ENCODE data around the gene ATP2A3. TPM values are rescaled to one million over a fixed set of nuclear protein-coding genes. Genes with fewer than 3 reads are reported as not detected.

The ATP2A3 gene
- total RNA-seq, 1 donor from 2014 or later, result 1.7 TPM

DNA sequence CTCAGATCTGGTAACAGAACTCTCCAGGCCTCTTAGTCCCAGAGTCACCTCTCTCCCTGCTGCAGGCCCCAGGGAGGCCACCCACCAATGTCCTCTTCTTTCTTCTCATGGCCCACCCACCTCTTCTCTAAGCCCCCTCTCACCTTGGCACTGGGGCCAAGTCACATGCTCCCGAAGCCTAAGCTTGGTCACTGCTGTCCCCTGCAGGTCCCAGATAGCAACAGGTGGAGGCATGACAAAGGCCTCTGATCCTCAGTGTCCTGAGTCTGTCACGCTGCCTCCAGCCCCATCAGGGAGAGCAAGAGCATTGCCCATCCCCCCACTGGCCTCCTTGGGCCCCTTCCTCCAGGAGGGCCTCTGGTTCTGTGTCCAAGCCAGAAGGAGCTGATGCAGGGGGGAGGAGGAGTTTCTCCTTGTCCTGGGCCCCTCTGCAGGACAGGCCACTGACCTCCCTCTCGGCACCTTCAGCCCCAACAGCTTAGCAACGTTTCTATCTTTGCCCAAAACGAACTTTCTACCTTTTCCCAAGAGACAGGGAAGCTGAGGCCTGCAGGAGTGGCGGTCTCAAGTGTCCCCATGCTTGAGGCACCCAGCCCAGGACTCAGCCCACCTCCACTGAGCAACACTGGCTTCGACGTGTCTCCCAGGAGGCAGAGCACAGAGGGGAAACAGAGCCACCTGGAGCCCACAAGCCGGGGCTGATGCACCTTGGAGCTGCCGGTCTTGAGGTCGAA is 56.6 kb downstream of the ATP2A3 start:
- no peak for DNase-seq (ENCODE audit: low spot score)
- peak; percentile 54 for TF ChIP-seq CTCF (IDR thresholded peaks at IDR 0.05)
- no peak overlapping the region for H3K4me3 Mint-ChIP-seq (ENCODE audit: unreplicated experiment)
- no peaks in the 10 kb centered on the region for H3K4me1 Mint-ChIP-seq (ENCODE audit: low read depth)
- no peaks in the 10 kb centered on the region for H3K27me3 Mint-ChIP-seq (ENCODE audit: low read depth)
- no peak overlapping the region for H3K27ac Mint-ChIP-seq (ENCODE audit: unreplicated experiment)
- no peaks in the 10 kb centered on the region for H3K9me3 Mint-ChIP-seq (ENCODE audit: low read depth)
- no peaks in the 10 kb centered on the region for H3K36me3 Mint-ChIP-seq (ENCODE audit: low read depth)

- Mint-ChIP-seq H3K36me3 (ENCODE audit: low read depth) (no peaks in the 10 kb centered on the region), H3K4me1 (ENCODE audit: low read depth) (no peaks in the 10 kb centered on the region), H3K4me3 (ENCODE audit: unreplicated experiment) (no peak overlapping the region), H3K27me3 (ENCODE audit: low read depth) (no peaks in the 10 kb centered on the region), H3K9me3 (ENCODE audit: low read depth) (no peaks in the 10 kb centered on the region), H3K27ac (ENCODE audit: unreplicated experiment) (no peak overlapping the region)
- DNase-seq (ENCODE audit: low spot score), result no peak
- no peak for TF ChIP-seq CTCF (IDR thresholded peaks at IDR 0.05)
Measured at GRCh38 chr17:3906881-3907280, 57.4 kb downstream of the ATP2A3 start.

DNA sequence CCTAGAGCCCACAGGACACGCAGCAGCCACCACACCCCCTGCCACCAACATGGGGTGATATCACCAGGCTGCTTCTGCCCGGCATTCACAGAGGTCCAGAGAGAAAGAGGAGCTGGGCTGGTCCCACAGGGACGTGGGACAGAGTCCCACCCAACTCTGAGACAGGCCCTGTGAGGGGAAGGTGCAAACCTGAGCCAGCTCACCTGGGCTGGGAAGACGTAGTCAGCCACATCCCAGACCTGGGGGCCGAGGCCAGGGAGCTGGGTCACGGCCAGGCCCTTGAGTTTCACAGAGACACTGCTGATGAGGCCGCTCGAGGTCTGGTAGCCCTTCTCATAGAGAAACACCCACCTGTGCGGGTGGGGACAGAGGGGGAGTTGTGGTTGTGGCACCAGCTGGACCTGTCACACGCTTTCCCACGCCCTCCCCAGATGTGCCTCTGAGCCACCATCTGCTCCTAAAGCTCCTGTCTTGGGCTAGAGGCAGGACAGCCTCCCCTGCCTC is 59.2 kb downstream of the ATP2A3 start:
- H3K4me1 Mint-ChIP-seq (ENCODE audit: low read depth), result peaks cover 3% of the 10 kb centered on the region
- no peak overlapping the region for H3K4me3 Mint-ChIP-seq (ENCODE audit: unreplicated experiment)
- no peaks in the 10 kb centered on the region for H3K9me3 Mint-ChIP-seq (ENCODE audit: low read depth)
- no peak for TF ChIP-seq CTCF (IDR thresholded peaks at IDR 0.05)
- no peak overlapping the region for H3K27ac Mint-ChIP-seq (ENCODE audit: unreplicated experiment)
- no peak for DNase-seq (ENCODE audit: low spot score)
- H3K36me3 Mint-ChIP-seq (ENCODE audit: low read depth), result no peaks in the 10 kb centered on the region
- H3K27me3 Mint-ChIP-seq (ENCODE audit: low read depth), result no peaks in the 10 kb centered on the region

DNA sequence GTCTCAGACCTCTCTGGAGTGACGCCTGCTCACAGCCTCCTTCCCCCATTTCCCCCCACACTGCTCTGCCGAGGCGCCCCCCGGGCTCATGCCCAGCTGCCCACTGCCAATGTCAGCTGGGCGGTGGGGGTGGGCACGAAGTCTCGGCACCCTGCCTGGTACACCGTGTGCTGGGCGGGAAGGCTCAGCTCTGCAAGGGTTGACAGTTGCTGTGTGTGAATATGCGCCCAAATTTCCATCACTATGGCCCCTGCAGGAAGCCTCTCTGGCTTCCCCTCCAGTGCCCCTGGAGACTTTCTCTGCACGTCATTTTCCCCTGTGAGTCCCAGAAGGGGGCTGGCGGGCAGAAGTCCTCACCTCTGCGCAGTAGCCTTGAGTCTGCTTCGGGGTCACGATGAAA is 59.7 kb downstream of the ATP2A3 start:
- no peaks in the 10 kb centered on the region for H3K9me3 Mint-ChIP-seq (ENCODE audit: low read depth)
- H3K4me3 Mint-ChIP-seq (ENCODE audit: unreplicated experiment), result no peak overlapping the region
- H3K27ac Mint-ChIP-seq (ENCODE audit: unreplicated experiment), result no peak overlapping the region
- TF ChIP-seq CTCF (IDR thresholded peaks at IDR 0.05), result no peak
- H3K27me3 Mint-ChIP-seq (ENCODE audit: low read depth), result no peaks in the 10 kb centered on the region
- no peak for DNase-seq (ENCODE audit: low spot score)
- peaks cover 3% of the 10 kb centered on the region for H3K4me1 Mint-ChIP-seq (ENCODE audit: low read depth)
- H3K36me3 Mint-ChIP-seq (ENCODE audit: low read depth), result no peaks in the 10 kb centered on the region

GRCh38 chr17:3903881-3904290 is 60.4 kb downstream of the ATP2A3 start:
- peaks cover 3% of the 10 kb centered on the region for H3K4me1 Mint-ChIP-seq (ENCODE audit: low read depth)
- TF ChIP-seq CTCF (IDR thresholded peaks at IDR 0.05), result no peak
- H3K9me3 Mint-ChIP-seq (ENCODE audit: low read depth), result no peaks in the 10 kb centered on the region
- H3K27ac Mint-ChIP-seq (ENCODE audit: unreplicated experiment), result no peak overlapping the region
- H3K36me3 Mint-ChIP-seq (ENCODE audit: low read depth), result no peaks in the 10 kb centered on the region
- H3K4me3 Mint-ChIP-seq (ENCODE audit: unreplicated experiment), result no peak overlapping the region
- no peak for DNase-seq (ENCODE audit: low spot score)
- H3K27me3 Mint-ChIP-seq (ENCODE audit: low read depth), result no peaks in the 10 kb centered on the region
